Right ventricle myocardium superior (tissue), 1 donor: ENCODE data around the gene TMEM132D. TPM values are rescaled to one million over a fixed set of nuclear protein-coding genes. Genes with fewer than 3 reads are reported as not detected.
"Not testable (repeated sequence)": the region's sequence is repeated elsewhere in the genome, so short reads cannot be mapped to it uniquely, and the experiment has no call there.

Experiments used
- ATAC-seq: fragments of 200-7000 bp; cut with Tn5 transposase; one replicate; pipeline ENCODE4 v1.9.1; 2020; ENCODE audit warnings: mild to moderate bottlenecking; ENCODE audit not compliant: poor library complexity
- DNase-seq: peaks from one replicate; pipeline ENCODE4 v3.0.0-alpha.2; 2020
- intact Hi-C: fragments of 100-400 bp; cut with DNase I; formaldehyde crosslinking; loops from one replicate; pipeline ENCODE4 v1.11.2; 2022
- total RNA-seq: library from RNA; stranded (reverse); fragmentation: NEBNext Ultra II Directional; extraction: Animal tissue kit (Norgen Biotek cat#: 25700); gene quantifications from one replicate; pipeline ENCODE4 v1.2.1, GENCODE V29; 2021
- donor health status: DM: no; HTN: yes; CAD: no; lungs with severe emphysema.

Gene TMEM132D
- total RNA-seq, 1 donor from 2014 or later: not detected

- ATAC-seq (no peak), DNase-seq (no peak)
- intact Hi-C loops: no loop called here
Observed at GRCh38 chr12:129053232-129053631, 850.6 kb downstream of the TMEM132D start.

- ATAC-seq (no peak), DNase-seq (no peak)
- intact Hi-C loops: no loop called here
Observed at GRCh38 chr12:129052373-129052772, 851.5 kb downstream of the TMEM132D start.

- intact Hi-C loops: no loop called here
- ATAC-seq (no peak), DNase-seq (no peak)
Observed at GRCh38 chr12:129049917-129050316, 853.9 kb downstream of the TMEM132D start.

- intact Hi-C loops: not testable (repeated sequence)
Observed at GRCh38 chr12:129043334-129043733, 860.5 kb downstream of the TMEM132D start.

GRCh38 chr12:129036135-129036534 lies 867.7 kb downstream of the TMEM132D start:
- intact Hi-C loops: no loop called here
- no peak for DNase-seq
- no peak for ATAC-seq

More at GRCh38 chr12:129043334-129043733, 860.5 kb downstream of the TMEM132D start:
- not testable (repeated sequence) for ATAC-seq, DNase-seq

- DNase-seq (no peak), ATAC-seq (no peak)
- intact Hi-C loops: no loop called here
Observed at GRCh38 chr12:129034558-129035289, 869.1 kb downstream of the TMEM132D start.

GRCh38 chr12:129028844-129029243 lies 875.0 kb downstream of the TMEM132D start:
- no peak for DNase-seq
- ATAC-seq: no peak
- intact Hi-C loops: no loop called here

- intact Hi-C loops: no loop called here
Observed at GRCh38 chr12:129025055-129025454, 878.8 kb downstream of the TMEM132D start.

More at GRCh38 chr12:129025055-129025454, 878.8 kb downstream of the TMEM132D start:
- ATAC-seq (no peak), DNase-seq (no peak)
